Activated T-cell treated with anti-CD3 and anti-CD28 coated beads, Interleukin-2, amount 50 U/mL, for 24 hours (primary cell): ENCODE data around the gene ASAP3.

ENCODE experiments used
- DNase-seq: peaks from one replicate; pipeline ENCODE4 v3.0.0-alpha.2; 2020
- H3K27ac Mint-ChIP-seq: 2 replicates; pipeline ENCODE4 v1.8.0; 2020; ENCODE audit warnings: mild to moderate bottlenecking, mixed read lengths
- H3K27me3 Mint-ChIP-seq: 2 replicates; pipeline ENCODE4 v1.8.0; 2020; ENCODE audit warnings: mixed read lengths
- H3K36me3 Mint-ChIP-seq: 2 replicates; pipeline ENCODE4 v1.8.0; 2020; ENCODE audit warnings: low read depth, mixed read lengths
- H3K4me1 Mint-ChIP-seq: 2 replicates; pipeline ENCODE4 v1.8.0; 2020; ENCODE audit warnings: low read depth, mixed read lengths
- H3K4me3 Mint-ChIP-seq: 2 replicates; pipeline ENCODE4 v1.8.0; 2020; ENCODE audit warnings: mild to moderate bottlenecking, moderate library complexity, mixed read lengths
- H3K9me3 Mint-ChIP-seq: 2 replicates; pipeline ENCODE4 v1.8.0; 2020; ENCODE audit warnings: mixed read lengths

The ASAP3 gene

DNA sequence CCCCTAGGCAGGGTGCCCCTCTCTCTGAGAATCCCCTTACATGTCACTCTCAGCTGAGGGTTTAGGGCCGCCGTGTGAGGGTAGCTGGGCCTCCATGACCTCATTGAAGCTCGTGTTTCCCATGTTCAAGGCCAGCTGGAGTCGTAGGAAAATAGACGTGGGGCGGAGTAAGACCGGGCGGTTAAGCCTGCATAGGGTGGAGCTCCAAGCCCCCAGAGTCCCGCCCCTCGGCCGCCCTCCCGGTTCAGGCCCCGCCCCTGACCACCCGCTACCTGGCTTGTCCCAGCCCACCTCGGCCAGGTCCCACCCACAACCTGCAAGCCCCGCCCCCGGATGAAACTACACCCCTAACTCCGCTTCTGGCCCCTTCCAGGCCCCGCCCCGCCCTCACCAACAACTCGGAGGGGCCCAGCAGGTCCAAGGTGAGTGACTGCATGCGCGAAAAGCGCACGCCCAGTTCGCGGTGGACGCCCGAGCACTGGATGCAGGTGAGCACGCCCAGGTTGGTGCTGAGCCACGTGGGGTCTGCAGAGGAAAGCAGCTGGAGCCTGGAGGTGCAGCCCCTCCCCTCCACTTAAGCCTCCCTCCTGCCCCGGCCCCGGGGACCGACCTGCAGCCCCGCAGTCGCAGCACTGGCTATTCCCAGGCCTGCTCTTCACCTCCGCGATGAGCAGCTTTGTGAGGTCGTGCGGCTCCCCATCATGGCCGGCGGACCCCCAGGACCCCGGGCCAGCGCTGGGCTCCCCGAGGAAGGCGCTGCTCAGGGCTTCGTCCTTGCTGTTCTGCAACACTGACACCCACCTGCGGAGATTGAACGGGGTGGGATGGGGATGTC is 47.2 kb downstream of the ASAP3 start:
- no peak overlapping the region for H3K27ac Mint-ChIP-seq
- peak; percentile 41 for DNase-seq
- H3K36me3 Mint-ChIP-seq: no peaks in the 10 kb centered on the region
- no peak overlapping the region for H3K4me3 Mint-ChIP-seq
- no peaks in the 10 kb centered on the region for H3K9me3 Mint-ChIP-seq
- H3K4me1 Mint-ChIP-seq: no peaks in the 10 kb centered on the region
- no peaks in the 10 kb centered on the region for H3K27me3 Mint-ChIP-seq

DNA sequence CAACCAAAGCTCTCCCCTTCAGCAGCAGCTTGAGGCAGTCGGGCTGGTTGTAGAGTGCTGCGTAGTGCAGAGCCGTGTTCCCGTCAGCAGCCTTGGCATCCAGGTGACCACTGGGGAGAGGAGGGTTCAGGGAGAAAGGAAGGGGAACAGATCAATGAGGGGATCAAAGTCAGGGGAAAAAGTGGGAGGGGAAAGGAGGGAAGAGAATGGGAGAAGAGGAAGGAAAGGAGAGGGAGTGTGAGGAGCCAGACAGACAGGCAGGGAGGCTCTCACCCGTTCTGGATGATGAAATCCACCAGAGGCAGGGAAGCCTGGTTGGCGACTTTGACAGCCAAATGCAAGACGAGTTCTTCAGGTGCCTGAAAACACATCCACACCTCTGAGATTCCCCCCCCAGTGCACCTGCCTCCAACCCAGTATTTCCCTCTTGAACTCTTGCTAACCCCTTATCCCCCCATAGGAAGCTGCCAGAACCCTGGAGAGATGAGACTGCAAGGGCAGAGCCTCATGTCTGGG is 49.7 kb downstream of the ASAP3 start:
- no peak overlapping the region for H3K4me3 Mint-ChIP-seq

DNA sequence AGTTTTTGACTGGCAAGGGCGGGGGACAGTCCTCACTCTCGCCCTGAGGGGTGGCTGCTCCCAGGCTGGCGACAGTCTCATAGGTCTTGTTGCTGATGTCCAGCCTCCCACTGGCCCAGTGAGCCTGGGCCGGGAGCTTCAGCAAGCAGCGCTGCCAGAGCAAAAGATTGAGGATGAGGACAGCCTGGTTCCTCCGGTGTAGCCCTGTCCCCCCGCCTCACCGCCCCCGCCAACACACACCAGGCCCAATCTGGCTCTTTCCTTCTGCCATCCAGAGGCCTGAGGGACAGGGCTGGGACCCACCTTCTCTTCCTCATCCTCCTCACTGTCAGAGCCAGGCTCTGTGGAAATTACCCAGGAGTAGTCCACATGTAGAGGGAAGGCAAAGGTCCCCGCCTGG is 50.9 kb downstream of the ASAP3 start:
- no peak overlapping the region for H3K27ac Mint-ChIP-seq
- H3K36me3 Mint-ChIP-seq: no peaks in the 10 kb centered on the region
- DNase-seq: no peak
- H3K9me3 Mint-ChIP-seq: no peaks in the 10 kb centered on the region
- no peaks in the 10 kb centered on the region for H3K27me3 Mint-ChIP-seq
- no peak overlapping the region for H3K4me3 Mint-ChIP-seq
- no peaks in the 10 kb centered on the region for H3K4me1 Mint-ChIP-seq

More for the DNA sequence above, 49.7 kb downstream of the ASAP3 start:
- Mint-ChIP-seq H3K9me3 (no peaks in the 10 kb centered on the region), H3K27me3 (no peaks in the 10 kb centered on the region), H3K27ac (no peak overlapping the region), H3K4me1 (no peaks in the 10 kb centered on the region), H3K36me3 (no peaks in the 10 kb centered on the region)
- DNase-seq: no peak

DNA sequence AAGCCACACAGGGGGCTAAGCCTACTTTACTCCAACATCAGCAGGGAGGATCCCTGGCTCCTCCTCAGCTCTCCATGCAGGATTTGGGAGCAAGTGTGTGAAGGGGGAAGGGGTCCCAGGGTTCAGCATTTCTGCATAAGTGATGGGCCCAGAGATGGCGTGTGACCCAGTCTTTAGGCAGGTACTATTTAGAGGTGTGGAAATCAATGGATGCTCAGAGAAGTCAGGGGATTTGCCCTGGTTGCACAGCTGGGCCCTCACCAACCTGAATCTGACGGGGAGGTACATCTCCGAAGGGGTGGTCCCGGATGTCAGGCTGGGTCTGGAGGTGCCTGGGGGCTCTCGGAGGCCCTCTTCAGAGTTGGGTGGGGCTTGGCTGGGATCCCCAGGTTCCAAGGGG is 52.5 kb downstream of the ASAP3 start:
- Mint-ChIP-seq H3K9me3 (no peaks in the 10 kb centered on the region), H3K36me3 (no peaks in the 10 kb centered on the region), H3K27me3 (peaks cover under 1% of the 10 kb centered on the region), H3K4me3 (no peak overlapping the region), H3K4me1 (no peaks in the 10 kb centered on the region), H3K27ac (no peak overlapping the region)
- DNase-seq: no peak

DNA sequence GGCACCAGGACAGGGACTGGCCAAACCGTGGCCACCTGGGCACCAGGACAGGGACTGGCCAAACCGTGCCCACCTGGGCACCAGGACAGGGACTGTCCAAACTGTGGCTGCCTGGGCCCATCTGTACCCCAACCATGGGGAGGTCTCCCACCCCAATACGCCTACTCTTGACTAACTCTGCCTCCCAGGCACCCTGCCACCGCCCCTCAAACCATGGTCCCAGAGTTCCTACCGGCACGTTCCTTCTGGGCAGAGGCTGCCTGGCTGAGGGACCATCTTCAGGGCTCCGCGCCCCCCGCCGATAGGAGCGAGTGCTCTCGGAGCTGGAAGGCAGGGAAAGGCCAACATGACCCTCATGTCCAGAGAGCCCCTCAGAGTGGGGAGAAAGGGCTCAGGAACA is 53.2 kb downstream of the ASAP3 start:
- DNase-seq: no peak
- no peaks in the 10 kb centered on the region for H3K4me1 Mint-ChIP-seq
- no peaks in the 10 kb centered on the region for H3K36me3 Mint-ChIP-seq
- no peaks in the 10 kb centered on the region for H3K9me3 Mint-ChIP-seq
- peaks cover 7% of the 10 kb centered on the region for H3K27me3 Mint-ChIP-seq
- no peak overlapping the region for H3K27ac Mint-ChIP-seq
- H3K4me3 Mint-ChIP-seq: no peak overlapping the region

DNA sequence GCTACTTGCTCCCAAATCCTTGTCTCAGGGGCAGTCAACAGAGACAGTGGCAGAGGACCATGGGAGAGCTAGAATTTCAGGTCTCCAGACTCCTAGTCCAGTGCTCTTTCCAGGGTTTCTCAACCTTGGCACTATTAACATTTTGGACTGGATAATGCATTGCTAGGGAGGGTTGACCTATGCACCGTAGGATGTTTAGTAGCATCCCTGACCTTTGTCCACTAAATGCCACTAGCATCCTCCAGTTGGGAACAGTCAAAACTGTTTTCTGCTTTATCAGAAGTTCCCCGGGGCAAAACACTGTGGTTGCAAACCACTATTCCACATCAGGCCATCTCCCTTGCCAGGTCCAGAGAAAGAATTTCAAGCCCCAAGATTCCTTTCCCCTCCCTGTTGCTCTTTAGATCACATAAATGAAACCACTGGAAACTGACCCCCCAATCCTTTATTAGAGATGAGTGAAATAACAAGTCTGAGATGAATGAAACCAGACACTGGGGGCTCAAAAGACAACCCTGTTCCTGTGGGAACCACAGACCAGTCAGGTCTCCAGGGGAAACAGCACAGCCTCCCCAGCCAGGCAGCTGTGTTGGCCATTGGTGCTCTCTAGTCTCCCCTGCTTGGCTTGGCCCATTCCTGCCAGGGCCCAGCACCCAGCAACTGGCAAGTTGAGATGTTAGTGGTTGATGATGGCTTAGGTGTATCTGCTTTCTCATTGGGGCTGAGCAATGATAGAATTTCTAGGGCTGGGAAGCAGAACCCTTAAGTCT is 55.7 kb downstream of the ASAP3 start:
- no peaks in the 10 kb centered on the region for H3K36me3 Mint-ChIP-seq
- no peak overlapping the region for H3K27ac Mint-ChIP-seq

DNA sequence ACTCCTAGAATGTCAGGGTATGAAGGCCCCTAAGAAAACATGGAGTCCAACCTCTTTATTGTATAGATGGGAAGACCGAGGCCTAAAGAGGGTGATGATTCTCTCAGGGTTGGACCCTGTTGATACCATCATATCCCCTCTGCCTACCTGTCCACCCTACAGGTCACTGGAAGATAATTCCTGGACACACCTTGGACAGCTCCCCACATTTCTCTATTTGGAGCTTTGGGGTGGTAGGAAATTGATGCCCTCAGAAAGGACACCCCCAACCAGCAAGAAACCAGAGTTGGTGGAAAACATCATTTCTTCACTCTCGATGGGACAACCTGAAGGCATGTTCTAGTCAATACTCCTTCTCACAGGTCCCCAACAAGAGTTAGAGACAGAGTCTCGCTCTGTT is 56.4 kb downstream of the ASAP3 start:
- peaks cover 28% of the 10 kb centered on the region for H3K27me3 Mint-ChIP-seq
- peaks cover 16% of the 10 kb centered on the region for H3K4me1 Mint-ChIP-seq
- no peak for DNase-seq
- H3K4me3 Mint-ChIP-seq: no peak overlapping the region
- H3K9me3 Mint-ChIP-seq: no peaks in the 10 kb centered on the region
- H3K27ac Mint-ChIP-seq: no peak overlapping the region
- H3K36me3 Mint-ChIP-seq: no peaks in the 10 kb centered on the region

More for the DNA sequence above, 55.7 kb downstream of the ASAP3 start:
- Mint-ChIP-seq H3K4me1 (peaks cover 8% of the 10 kb centered on the region), H3K27me3 (peaks cover 24% of the 10 kb centered on the region), H3K4me3 (no peak overlapping the region), H3K9me3 (no peaks in the 10 kb centered on the region)
- DNase-seq: no peak

DNA sequence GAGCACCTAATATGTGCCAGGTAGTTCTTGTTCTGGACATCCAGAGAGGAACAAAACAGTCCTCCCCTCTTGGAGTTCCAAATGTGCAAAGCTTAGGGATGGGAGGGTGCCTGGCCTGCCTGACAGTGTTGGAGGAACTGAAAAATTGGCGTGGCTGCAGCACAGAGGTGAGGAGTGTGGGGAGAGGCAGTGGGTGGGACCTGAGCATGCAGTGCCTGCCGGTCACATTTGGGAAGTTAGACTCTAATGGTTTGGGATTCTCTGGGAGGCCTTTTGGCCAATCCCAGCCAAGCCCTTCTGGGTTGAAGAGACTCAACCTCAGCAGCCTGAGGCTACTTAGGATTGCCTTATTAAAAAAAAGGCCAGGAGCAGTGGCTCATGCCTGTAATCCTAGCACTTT is 57.2 kb downstream of the ASAP3 start:
- H3K9me3 Mint-ChIP-seq: no peaks in the 10 kb centered on the region
- peaks cover 23% of the 10 kb centered on the region for H3K4me1 Mint-ChIP-seq
- no peak for DNase-seq
- no peaks in the 10 kb centered on the region for H3K36me3 Mint-ChIP-seq
- H3K27ac Mint-ChIP-seq: no peak overlapping the region
- H3K4me3 Mint-ChIP-seq: no peak overlapping the region
- peaks cover 28% of the 10 kb centered on the region for H3K27me3 Mint-ChIP-seq

DNA sequence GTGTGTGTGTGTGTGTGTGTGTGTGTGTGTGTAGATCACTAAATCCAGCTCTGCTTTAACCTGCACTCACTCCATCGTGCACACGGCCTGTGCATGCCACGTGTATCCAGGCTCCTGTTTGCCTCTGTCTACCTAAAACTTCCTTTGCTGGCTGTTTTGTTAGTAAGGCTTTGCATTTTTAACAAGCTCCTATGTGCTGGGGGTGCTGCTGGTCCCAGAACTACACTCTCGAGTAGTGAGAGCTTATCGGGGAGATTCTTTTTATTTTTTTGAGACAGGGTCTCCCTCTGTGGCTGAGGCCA is 58.8 kb downstream of the ASAP3 start:
- no peak overlapping the region for H3K27ac Mint-ChIP-seq
- H3K27me3 Mint-ChIP-seq: peaks cover 28% of the 10 kb centered on the region
- peak overlapping the region; percentile 48 for H3K4me3 Mint-ChIP-seq
- H3K36me3 Mint-ChIP-seq: no peaks in the 10 kb centered on the region
- H3K9me3 Mint-ChIP-seq: no peaks in the 10 kb centered on the region
- H3K4me1 Mint-ChIP-seq: peaks cover 23% of the 10 kb centered on the region
- no peak for DNase-seq

DNA sequence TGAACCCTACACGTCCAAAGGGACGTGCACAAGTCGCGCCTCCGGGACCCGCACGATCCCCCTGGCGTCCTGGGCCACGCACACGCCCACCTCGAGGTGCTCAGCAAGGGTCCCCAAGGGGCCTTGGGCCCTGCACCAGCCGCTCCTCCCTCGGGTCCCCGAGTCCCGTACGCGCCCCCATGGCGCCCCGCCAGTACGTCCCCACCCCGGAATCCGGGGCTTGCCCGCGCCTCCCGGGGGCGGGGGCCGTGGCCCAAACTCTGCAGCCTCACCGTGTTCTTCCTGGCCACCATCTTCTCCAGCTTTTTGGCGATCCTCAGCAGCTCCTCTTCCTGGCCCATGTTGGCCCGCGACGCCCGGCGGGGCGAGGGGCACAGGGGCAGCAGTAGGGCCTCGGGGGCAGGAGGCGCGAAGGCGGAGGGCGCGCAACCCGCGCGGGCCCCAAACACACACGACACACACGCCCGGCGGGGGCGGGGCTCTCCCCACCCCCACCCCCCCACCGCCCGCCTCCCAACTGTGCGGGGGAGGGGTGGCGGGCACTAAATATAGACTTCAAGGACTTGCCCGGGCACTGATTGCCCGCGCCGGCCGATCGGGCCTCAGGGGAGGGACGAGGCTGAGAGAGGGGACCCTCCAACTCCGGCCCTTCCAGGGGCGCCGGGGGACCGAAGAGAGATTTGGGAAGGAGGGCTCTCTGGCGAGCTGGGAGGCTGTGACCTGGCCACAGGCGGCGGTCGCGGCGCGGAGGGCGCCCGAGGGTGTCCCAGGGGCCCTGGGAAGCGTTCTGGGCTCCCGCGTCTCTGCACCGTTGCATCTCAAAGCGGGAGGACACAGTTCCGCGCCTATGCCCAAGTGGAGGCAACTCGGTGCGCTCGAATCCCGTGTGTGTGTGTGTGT is 59.4 kb downstream of the ASAP3 start, which contains the start of gene TCEA3:
TSS of gene TCEA3 (minus strand) at position 456 of the 900 bp plus-strand sequence. CDS start at position 341, 115 bp downstream.
- Mint-ChIP-seq H3K4me1 (peaks cover 23% of the 10 kb centered on the region), H3K27ac (peak within 1 kb of the TSS; percentile 77), H3K27me3 (peaks cover 28% of the 10 kb centered on the region), H3K36me3 (no peaks in the 10 kb centered on the region), H3K9me3 (no peaks in the 10 kb centered on the region), H3K4me3 (peak within 1 kb of the TSS; percentile 73)
- DNase-seq: peak; percentile 57

DNA sequence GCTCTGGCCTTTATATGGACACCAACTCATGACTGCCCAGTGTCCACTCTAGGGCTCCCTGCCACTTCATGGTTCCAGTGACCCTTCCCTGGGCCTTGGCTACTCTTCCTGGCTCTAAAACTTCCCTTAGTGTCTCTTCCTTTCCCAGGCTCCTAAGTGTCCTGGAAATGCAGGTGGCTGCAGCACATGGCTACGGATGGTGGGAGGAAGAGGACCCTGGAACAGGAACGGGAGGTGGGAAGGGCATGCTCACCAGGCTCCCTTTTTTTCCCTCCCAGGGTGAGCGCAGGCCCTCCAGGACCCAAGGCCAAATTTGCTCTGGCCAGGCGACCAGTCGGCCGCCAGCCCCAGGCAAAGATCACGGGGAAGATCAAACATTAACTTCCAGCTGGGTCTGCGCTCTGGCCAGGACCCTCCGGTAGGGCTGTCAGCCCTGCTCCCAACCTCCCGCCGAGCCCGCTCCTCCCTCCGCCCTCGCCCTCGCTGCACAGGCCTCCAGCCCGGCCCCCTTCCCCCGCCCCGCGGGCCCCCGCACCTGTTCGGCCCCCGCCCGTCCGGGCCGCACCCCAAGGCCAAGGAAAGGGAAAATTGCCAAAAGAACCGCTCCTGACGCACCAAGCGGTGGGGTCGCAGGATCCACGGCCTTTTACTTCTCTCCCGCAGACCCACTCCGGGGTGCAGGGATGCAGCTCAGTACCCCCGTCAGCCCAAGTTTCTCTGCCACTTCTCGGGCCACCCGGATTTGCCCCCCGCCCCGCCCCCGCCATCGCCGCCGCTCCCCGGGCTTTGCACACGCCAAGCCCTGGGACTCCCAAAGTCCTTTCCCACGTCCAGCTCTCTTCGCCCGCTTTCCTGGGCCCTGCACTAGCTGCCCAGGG is 60.3 kb downstream of the ASAP3 start:
- Mint-ChIP-seq H3K4me1 (peaks cover 23% of the 10 kb centered on the region), H3K4me3 (peak overlapping the region; percentile 73), H3K27me3 (peaks cover 28% of the 10 kb centered on the region), H3K9me3 (no peaks in the 10 kb centered on the region), H3K27ac (peak overlapping the region; percentile 77), H3K36me3 (no peaks in the 10 kb centered on the region)
- peak; percentile 47 for DNase-seq

DNA sequence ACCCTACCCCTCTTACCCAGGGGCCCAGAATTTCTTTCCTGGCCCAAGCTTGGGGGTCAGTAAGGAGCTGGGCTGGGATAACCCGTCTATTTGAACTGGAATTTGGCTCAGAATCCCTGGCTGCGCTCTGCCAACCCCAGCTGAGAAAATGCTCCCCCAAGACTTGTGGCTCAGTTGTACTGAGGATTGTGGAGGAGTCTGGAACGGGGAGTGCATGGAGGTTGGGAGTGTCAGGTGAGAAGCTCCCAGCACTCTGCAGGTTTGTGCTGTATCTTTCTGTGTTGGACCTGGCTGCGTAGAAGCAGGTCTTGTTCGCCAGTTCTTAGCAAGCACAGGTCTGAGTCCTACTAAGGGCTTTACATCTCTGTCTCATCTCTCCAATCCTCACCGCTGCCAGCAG is 61.0 kb downstream of the ASAP3 start:
- peak; percentile 40 for DNase-seq
- H3K27me3 Mint-ChIP-seq: peaks cover 28% of the 10 kb centered on the region
- peak overlapping the region; percentile 2 for H3K27ac Mint-ChIP-seq
- peaks cover 23% of the 10 kb centered on the region for H3K4me1 Mint-ChIP-seq
- H3K9me3 Mint-ChIP-seq: no peaks in the 10 kb centered on the region
- H3K36me3 Mint-ChIP-seq: no peaks in the 10 kb centered on the region
- peak overlapping the region; percentile 73 for H3K4me3 Mint-ChIP-seq

DNA sequence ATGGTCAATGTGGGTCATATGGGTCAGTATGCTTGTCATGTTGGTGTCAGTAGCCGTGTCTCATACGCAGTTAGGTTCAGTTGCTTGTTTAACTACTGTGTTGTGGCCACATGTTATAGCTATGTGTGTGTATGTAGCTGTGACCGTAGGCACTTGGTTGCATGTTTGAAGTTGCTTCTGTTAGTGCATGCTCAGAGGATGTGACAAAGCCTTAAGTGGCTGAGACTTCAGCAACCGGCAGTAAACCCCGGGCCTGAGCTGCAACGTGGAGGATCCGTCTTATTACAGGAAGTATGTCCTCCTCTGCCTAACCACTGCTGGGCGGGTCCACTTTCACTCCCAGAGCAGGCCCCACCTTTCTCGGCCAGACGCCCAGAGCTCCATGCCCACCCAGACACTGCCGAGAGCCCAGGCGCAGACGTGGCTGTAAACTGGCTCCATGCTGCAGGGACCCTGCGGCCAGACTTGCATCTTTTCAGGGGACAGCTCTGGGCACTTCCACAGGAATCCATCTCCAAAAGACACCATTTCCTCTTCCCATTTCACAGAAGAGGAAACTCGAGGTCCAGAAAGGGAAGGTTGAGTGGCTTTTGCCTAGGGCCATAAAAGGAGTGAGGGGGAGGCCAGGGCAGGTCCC is 61.6 kb downstream of the ASAP3 start:
- peaks cover under 1% of the 10 kb centered on the region for H3K36me3 Mint-ChIP-seq
- DNase-seq: peak; percentile 65
- H3K4me3 Mint-ChIP-seq: no peak overlapping the region
- H3K27me3 Mint-ChIP-seq: peaks cover 28% of the 10 kb centered on the region
- H3K4me1 Mint-ChIP-seq: peaks cover 23% of the 10 kb centered on the region
- no peaks in the 10 kb centered on the region for H3K9me3 Mint-ChIP-seq
- peak overlapping the region; percentile 52 for H3K27ac Mint-ChIP-seq
